RWPE1 (cell line): ENCODE data around the gene CASKIN2.
A peak's percentile ranks its signal among the peaks of the same experiment; 100 is the strongest.
"Not testable (repeated sequence)": the region's sequence is repeated elsewhere in the genome, so short reads cannot be mapped to it uniquely, and the experiment has no call there.

Experiments
- CTCF ChIA-PET: fragments of 350-600 bp; sonication (Branson Sonifier 250); formaldehyde crosslinking; extraction: SDS; loops from one replicate; lab custom pipeline; 2021; lab: Yijun Ruan, JAX
- POLR2A ChIA-PET: fragments of 400-600 bp; formaldehyde crosslinking; extraction: SDS; loops from one replicate; lab custom pipeline; 2020; ENCODE audit warnings: antibody characterized with exemption; ENCODE audit not compliant: low non-redundant PET; lab: Yijun Ruan, JAX
- DNase-seq: peaks from one replicate; pipeline ENCODE4 v3.0.0; 2012; ENCODE audit warnings: low spot score
- H3K27ac ChIP-seq: fragments of 450-650 bp; 2 replicates; pipeline ENCODE4 v1.5.1; 2017
- CTCF ChIP-seq: fragments of 450-650 bp; conservative IDR thresholded peaks from 2 replicates; pipeline ENCODE4 v1.5.1; 2017; ENCODE audit warnings: low read depth, mild to moderate bottlenecking

The CASKIN2 gene

GRCh38 chr17:75459590-75460267, 55.6 kb downstream of the CASKIN2 start:
- ChIA-PET POLR2A (interaction anchor here (0.6 kb wide), 1 partner anchor 32 kb away, joined by 3 read pairs; no protein-coding TSS in a partner anchor), CTCF (interaction anchor here (0.6 kb wide), 1 partner anchor 342 kb away, joined by 6 read pairs; no protein-coding TSS in a partner anchor)
- DNase-seq, result no peak
- H3K27ac ChIP-seq, result no peak overlapping the region
- no peak for TF ChIP-seq CTCF

- ChIA-PET POLR2A (no interaction called here), CTCF (interaction anchor here (0.6 to 0.7 kb wide), 2 partner anchors 342 to 985 kb away, joined by 3 to 6 read pairs; no protein-coding TSS in a partner anchor)
- no peak for DNase-seq
- TF ChIP-seq CTCF, result no peak
- no peak overlapping the region for H3K27ac ChIP-seq
These were observed 56.1 kb downstream of the CASKIN2 start for GRCh38 chr17:75459246-75459589.

- H3K27ac ChIP-seq, result peak overlapping the region; percentile 78
- ChIA-PET CTCF (interaction anchor here (0.5 kb wide), 1 partner anchor 30 kb away, joined by 4 read pairs; no protein-coding TSS in a partner anchor), POLR2A (no interaction called here)
- TF ChIP-seq CTCF, result no peak
- no peak for DNase-seq
These were observed 58.2 kb downstream of the CASKIN2 start for GRCh38 chr17:75457047-75457654.

GRCh38 chr17:75456417-75457046, 58.8 kb downstream of the CASKIN2 start, which contains the start of gene TMEM94:
Gene TMEM94, plus strand, starts transcription at chr17:75456635. Its CDS starts 15,271 bp downstream, at chr17:75471906.
- DNase-seq, result peak; percentile 99
- POLR2A ChIA-PET, result no interaction called here
- peak within 1 kb of the TSS; percentile 78 for H3K27ac ChIP-seq
- no peak for TF ChIP-seq CTCF
- CTCF ChIA-PET, result interaction anchor here (0.5 to 1.2 kb wide), 6 partner anchors 30 to 488 kb away, joined by 3 to 4 read pairs (median 4); partner anchors contain the start of gene SMIM5

GRCh38 chr17:75456039-75456416, 59.3 kb downstream of the CASKIN2 start:
- POLR2A ChIA-PET, result no interaction called here
- no peak for DNase-seq
- CTCF ChIA-PET, result interaction anchor here (0.5 to 1.2 kb wide), 5 partner anchors 69 to 488 kb away, joined by 3 to 4 read pairs (median 4); partner anchors contain the start of gene SMIM5
- H3K27ac ChIP-seq, result peak overlapping the region; percentile 78
- no peak for TF ChIP-seq CTCF

- POLR2A ChIA-PET, result interaction anchor here (0.7 kb wide), 1 partner anchor 8 kb away, joined by 4 read pairs; no protein-coding TSS in a partner anchor
- DNase-seq, H3K27ac ChIP-seq: not testable (repeated sequence)
- CTCF ChIA-PET, result interaction anchor here (0.6 kb wide), 1 partner anchor 386 kb away, joined by 3 read pairs; no protein-coding TSS in a partner anchor
These were observed 60.7 kb downstream of the CASKIN2 start for GRCh38 chr17:75454672-75455071.
